GM19463 (cell line): ENCODE results near the gene ABCC6.
"Not testable (repeated sequence)": the region's sequence is repeated elsewhere in the genome, so short reads cannot be mapped to it uniquely, and the experiment has no call there.

Source experiments
- ATAC-seq: cut with Tn5 transposase; IDR thresholded peaks from one replicate; pipeline ENCODE4 v1.9.1; 2021; ENCODE audit warnings: mild to moderate bottlenecking, moderate library complexity; ENCODE audit not compliant: unreplicated experiment

The ABCC6 gene

DNA sequence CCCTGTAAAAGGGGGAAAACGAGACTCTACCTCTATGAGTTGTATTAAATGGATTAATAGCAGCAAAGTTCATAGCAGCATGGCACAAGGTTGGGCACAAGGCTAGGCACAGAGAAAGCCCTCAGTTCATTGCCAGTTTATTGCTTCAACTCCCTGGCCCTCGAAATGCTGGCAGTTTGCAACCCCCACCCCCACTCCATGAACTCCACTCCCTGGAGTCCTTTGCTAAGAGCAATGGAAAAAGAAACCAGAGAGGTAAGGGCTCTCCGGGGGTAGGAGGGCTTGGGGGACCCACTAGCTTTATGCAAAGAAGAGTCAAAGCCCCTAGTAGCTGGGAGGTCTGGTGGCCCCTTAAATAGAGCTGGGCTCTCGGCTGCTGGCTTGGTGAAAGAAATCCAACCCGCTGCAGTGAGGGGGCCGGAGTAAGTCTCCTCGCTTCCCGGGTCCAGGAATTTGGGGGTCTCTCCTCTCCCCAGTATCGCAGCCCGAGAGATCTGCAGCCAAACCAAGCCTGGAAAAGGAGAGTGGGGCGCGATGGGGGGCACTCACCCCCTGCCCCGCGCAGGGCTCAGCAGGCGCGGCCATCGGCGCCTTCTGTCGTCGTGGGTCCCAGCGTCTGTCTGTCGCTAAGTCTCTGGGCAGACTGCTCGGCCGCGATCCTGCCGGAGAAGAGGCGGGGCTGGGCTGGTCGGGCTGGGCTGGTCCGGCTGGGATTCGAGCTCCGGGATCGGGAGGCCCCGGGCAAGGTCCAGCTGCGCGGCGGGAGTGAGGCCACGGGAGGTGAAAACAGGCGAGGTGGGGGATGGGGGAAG, at the start of gene ABCC6:
TSS of gene ABCC6 (minus strand) at position 645 of the 812 bp plus-strand sequence. CDS start at position 585, 60 bp downstream.
- ATAC-seq, result not testable (repeated sequence)

DNA sequence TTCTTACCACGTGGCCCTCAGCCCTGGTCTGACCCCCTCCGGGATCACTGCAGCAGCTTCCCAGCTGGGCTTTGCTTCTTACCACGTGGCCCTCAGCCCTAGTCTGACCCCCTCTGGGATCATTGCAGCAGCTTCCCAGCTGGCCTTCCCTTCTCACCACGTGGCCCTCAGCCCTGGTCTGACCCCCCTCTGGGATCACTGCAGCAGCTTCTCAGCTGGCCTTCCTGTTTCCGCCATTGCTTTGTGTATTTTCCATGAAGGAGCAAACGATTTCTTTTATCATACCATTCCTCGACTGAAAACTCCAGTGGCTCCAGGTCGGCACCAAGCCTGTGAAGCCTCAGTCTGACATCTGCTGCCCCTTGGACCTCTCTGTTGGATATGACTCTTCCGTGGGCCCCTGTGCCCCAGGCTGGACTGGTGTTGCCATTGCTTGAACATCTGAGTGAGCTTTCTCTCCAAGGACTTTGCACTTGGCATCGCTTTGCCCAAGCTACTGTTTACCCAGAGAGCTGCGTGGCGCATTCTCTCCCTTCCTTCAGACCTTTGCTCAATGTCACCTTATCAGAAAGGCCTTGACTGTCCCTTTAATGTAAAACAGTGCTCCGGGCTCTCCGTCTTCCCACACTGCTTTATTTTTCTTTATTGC, 49.4 kb upstream of the ABCC6 start:
- ATAC-seq, result not testable (repeated sequence)

DNA sequence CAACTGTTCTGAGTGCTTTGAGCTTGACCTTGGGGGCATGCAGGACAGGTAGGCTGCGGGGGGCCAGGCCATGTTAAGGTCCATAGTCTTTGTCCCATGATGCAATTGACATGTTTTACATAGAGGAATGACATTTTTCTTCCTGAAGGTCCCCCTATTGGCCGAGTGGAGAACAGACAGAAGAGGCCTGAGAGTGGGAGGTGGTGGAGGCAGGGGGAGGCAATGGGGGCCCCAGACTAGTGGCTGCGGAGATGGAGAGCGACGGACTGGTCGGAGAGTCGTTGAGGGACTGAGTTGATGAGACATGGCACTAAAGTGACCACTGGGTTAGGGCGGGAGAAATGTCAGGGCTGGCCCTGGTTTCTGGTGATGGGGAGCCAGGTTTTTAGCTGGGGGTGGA, 48.4 kb upstream of the ABCC6 start:
- not testable (repeated sequence) for ATAC-seq

DNA sequence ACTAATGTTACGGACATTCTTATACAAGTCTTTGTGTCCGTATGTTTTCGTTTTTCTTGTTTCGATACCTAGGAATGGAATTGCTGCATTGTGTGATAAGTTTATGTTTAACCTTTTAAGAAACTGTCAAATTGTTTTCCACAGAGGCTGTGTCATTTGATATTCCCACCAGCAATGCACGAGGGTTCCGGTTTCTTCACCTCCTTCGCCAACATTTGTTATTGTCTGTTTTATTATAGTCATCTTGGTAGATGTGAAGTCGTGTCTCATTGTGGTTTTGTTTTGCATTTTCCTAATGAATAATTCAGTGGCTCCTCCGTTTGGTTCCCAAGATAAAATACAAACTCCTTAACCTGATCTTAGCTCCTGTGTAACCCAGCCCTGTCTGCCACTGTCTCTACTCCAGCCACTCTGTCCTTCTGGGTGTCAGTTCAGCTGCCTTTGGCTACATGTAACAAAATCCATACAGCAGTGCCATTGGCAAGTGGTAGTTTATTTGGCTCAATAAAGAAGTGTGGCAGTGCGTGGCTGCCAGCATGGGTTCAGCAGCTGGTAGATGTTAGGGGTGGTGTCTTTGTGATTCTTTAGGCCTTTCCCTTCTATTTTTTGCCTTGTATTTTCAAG, 45.0 kb upstream of the ABCC6 start:
- not testable (repeated sequence) for ATAC-seq

DNA sequence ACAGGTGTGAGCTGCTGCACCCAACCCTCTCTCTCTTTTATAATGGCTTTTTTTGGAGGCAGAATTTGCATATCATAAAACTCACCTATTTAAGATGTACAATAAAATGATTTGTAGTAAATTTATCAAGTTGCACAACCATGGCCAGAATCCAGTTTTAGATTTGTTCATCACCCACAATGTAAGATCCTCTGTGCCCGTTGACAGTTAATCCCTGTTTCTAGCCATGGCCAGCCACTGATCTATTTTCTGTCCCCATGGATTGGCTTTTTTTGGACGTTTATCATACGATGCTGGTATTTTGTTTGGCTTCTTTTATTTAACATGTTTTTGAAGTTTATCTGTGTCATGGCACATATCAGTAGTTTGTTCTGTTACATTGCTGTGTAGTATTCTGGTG, 44.4 kb upstream of the ABCC6 start:
- not testable (repeated sequence) for ATAC-seq

DNA sequence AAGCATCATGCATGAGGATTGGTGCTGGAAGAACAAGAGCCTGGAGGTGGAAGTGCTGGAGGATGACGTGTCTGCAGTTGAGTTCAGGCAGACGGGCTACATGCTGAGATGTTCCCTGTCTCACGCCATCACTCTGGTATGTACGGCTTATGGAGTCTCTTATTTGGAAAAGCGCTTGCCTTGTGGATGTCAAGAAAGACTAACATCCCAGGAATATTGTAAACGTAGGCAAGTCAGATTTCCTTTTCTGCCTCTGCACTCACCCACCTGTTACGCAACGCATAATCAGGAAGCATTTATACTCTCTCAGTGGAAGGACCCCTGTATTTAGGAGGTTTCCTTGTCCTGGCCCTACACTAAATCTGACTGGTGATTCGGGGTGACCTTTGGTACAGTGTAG, 41.8 kb upstream of the ABCC6 start:
- not testable (repeated sequence) for ATAC-seq

DNA sequence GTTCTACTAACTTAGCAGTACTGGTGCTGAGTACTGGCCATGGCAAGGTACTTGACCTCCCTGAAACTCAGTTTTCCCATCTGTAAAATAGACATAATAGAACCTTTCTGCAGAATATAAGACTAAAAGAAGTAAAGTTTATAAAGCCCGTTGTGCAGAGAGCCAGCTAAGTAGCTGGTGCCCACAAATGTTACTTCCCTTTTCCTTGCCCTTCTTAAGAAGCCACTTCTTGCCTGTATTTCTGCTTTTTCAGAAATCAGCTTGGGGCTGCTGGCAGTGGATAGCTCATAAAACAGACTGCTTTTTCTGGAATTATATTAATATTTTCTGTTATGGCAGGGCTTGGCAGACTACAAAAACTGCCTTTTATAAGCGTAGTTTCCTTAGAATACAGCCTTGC, 40.7 kb upstream of the ABCC6 start:
- ATAC-seq, result not testable (repeated sequence)

DNA sequence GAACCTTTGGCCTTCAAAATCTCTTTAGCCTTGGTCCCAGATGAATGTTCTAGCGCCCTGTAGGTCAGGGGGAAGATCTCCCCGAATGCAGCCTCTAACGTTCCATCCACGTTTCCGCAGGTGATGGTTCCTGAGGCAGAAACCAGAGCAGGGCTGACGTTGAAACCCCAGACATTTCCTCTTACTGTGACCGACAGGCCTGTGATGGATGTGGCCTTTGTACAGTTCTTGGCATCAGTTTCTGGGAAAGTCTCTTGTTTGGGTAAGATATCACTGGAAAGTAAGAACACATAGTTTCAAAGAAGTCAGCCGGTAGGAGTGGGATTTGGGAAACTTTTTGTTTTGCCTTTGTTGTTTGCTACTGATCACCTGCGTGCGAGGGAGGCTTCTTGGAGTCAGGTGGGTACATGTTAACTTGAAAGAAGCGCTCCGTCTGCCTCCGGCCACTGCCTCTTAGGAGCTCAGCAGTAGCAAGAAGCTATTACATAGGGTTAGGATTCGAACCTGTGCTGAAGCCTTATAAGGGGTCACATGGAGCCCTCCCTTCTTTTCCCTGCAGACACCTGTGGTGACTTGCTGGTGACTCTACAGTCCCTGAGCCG, 39.8 kb upstream of the ABCC6 start:
- not testable (repeated sequence) for ATAC-seq

DNA sequence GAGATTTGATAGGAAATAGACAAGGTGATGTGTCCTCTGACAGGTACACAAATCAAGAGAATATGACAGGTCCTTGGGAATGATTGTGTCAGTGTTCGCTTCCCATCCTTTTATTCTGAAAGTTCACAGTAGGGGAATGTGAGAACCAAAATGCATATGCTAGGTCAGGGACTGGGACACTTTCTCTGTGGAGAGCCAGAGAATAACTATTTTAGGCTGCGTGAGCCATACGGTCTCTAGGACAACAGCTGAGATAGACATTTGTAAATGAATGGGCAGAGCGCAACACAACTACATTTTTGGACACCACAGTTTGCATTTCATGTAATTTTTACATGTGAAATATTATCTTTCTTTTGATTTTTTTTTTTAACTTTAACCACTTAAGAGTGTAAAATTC, 36.7 kb upstream of the ABCC6 start:
- ATAC-seq, result not testable (repeated sequence)

DNA sequence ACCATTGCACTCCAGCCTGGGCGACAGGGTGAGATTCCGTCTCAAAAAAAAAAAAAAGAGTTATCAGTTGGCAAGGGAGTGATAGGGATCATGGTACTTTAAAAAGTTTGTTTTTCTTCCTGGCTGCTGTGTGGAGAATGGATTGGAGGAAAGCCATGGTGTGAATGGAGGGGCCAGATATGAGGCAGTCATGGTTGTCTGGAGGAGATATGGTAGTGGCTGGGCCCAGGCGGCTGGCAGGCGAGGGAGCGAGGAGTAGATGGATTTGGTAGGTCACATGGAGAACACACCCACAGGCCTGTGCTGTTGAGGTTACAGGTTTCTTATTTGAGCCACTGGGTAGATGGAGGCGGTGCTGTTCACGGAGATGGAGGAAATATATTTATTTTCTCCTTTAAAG, 35.5 kb upstream of the ABCC6 start:
- not testable (repeated sequence) for ATAC-seq

DNA sequence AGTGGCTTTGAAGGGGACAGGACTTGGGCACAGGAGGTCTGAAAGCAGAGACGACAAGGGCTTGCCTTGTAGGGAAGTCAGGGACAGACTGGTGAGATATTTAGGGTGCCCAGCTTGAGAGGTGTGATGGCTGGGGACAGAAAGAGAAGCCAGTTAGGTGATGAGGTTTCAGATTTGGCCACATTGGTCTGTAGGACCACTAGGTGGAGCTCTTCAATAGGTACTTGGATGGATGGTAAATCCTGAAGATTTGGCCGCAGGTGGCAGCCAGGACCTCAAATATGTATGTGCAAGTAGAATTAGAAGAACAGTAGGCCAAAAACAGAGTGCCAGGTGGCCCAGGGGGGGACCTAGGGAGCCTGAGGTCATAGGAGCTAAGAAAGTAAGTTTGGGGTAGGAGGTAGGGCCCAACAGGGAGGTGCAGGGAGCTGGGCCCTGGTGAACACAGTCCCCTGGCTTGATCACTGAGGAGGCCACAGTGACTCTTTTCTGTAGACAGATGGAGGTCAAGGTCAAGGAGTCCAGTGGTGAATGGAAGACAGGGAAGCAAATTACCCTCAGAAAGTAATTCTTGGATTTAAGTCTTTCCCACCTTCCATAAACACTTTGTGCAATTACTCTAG, 34.1 kb upstream of the ABCC6 start:
- ATAC-seq, result not testable (repeated sequence)

DNA sequence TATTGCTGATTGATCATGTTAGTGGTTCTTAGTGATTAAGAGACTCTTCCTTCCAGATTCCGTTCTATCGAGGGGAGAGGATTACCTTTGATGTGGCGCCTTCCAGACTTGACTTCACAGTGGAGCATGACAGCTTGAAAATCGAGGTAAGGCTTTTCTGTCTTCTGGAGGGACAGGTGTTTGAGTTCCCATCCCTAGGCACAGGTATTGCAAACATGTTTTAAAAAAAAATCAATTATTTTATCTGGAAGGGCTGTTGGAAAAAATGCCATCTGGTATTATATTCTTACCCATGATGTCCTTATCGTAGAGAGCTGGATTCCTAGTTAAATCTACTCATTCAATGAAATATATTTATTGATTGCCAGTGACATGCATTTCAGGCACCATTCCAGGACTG, 29.1 kb upstream of the ABCC6 start:
- not testable (repeated sequence) for ATAC-seq

DNA sequence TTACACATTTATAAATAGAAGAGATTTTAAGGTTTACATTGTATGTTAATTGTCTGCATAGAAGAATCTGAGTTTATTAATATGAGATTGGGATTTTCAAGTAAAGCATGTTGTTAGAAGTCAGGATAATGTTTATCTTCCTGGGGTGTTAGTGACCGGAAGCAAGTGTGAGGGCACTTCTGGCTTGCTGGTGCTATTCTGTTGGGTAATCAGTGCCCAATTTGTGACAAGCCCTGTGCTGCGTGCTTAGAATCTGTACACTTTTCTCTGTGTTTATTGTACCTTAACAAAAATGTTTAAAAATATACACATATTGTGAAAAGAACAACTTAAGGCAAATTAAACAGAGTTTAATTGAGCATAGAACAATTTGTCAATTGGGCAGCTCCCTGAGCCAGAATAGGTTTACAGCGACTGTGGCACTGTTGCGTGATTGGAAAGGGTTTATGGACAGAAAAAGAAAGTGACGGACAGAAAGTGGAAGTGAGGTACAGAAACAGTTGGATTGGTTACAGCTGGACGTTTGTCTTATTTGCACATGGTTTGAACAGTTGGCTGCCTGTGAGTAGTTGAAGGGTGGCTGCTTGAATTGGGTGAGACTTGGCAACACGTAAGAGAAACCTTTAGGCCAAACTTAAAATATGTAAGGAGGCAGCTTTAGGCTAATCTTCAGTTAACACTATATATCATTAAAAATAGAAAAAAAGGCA, 26.5 kb upstream of the ABCC6 start:
- ATAC-seq, result not testable (repeated sequence)

DNA sequence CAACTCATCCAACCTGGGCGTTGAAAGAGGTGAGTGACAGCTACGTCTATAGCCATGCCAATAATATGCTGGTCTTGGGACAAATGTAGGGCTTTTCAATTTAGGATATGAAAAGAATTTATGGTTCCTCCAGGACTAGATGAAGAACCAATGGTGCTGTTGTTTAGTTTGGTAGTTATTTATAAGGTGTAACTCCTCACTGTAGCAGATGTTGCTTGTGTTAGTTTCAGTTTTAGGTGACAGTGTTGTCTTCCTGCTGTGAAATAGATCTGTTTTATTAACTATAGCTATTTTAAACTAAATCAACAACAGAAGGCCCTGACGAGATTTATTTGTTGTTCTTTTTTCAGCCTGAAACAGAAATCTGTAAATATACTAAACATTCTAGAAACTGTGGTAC, 24.1 kb upstream of the ABCC6 start:
- ATAC-seq, result not testable (repeated sequence)

DNA sequence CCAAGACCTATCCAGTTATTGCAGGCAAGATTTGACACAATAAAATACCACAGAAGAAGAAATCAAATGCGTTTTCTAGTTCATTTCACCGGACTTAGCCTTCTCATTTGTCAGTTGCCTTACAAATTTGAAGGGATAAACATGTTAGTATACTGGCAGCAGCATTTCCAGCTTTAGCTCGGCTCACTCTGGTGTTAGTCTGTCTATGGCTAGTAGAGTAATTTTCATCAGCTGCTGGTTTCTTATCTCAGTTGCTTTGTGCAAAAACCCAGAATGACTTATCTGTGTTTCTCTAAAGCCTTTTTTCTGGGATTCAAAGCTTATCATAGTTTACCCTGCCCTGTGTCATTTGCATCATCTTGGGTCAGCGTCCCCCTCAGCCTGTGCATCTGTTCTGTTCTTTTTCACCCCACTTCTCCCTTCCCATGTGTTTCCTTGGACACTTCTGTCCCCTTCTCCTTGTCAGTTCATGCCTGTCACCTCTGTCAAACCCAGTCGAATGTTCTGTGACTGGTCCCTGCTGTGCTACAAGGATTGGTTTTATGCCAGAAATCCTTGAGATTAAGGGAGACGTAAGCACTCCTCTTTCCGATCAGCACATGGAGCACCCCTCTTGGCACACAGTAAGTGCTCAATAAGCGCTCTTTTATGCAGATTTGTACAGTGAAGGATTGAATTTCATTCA, 23.4 kb upstream of the ABCC6 start:
- not testable (repeated sequence) for ATAC-seq

DNA sequence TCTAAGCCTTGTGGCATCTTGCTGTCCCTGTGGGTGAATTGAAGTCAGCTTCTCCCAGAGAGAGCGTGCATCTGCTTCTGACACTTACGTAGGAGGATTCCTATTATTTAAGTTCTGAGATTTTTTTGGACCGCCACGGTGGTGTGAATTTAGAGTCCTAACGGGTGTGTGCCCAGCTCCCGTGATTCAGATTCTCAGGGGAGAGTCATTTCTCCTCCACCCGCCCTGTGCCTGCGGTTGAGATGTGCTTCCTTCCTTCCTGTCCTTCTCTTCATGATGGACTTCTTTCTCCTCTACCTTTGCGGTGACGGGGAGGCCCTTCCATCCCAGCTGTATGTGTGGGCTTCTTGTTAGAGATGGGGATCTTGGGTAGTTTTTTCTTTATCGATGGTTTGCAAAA, 20.6 kb upstream of the ABCC6 start:
- ATAC-seq, result not testable (repeated sequence)

DNA sequence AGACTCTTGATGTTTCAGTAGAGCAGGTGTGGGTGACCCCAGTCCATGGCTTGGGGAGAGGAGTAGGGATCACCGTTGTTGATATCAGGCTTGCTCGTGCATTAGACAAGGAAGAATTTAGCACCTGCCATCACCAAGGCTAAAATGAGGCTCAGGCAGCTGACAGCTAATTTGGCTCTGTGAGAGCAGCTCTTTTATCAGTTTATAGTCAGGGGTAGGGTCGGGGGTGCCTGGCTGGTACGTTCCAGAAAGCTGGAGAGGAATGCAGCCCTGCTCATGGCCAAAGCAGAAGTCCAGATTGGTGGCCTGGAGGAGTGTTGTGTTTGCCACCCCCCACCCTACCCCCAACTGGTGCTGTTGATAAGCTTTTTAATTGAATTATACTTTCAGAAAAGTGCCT, 17.4 kb upstream of the ABCC6 start:
- not testable (repeated sequence) for ATAC-seq

DNA sequence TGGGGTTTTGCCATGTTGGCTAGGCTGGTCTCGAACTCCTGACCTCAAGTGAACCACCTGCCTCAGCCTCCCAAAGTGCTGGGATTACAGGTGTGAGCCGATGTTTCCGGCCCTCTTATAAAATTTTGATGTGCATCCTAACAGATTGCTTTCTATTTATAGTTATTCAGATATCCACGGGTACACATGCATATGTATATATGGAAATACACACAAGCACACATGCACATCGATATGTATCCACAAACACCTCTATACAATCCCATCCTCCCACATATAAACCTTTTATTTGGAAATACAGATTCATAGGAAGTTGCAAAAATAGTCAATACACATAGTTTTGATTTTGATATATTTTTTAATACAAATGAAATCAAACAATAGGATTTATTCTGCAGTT, 14.4 kb upstream of the ABCC6 start:
- ATAC-seq, result not testable (repeated sequence)

DNA sequence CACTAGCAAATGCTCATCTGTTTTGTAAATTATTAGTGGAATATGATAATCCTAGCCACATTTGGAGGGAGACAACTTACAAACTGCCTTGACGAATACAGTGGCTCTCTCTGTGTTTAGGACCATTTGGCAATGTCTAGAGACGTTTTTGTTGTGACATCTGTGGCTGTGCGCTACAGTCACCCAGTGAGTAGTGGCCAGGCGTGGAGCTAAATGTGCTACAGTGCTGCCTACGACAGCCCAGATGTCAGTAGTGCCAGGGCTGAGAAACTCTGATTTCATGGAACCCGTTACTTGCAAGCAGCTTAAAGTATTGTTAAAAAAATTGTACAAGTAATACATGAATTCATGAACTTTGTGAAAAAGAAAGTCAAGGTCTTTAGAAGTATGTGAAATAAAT, 13.8 kb upstream of the ABCC6 start:
- not testable (repeated sequence) for ATAC-seq

DNA sequence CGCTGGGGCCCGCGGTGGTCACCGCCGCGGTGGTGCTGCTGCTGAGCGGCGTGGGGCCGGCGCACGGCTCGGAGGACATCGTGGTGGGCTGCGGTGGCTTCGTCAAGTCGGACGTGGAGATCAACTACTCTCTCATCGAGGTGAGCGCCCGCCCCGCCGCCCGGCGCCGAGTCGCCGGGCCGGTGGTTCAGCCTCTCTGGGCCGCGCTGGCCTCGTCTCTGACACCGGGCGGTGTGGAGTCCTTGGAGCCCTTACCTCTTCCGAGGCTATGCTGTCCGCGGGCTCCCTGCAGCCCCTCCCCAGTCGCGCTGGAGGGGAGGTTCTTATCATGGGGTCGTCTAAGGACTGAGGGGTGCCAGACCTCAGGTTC, 9.4 kb upstream of the ABCC6 start:
- ATAC-seq, result peak; percentile 24
